ENCODE data around the gene IL23R. TPM values are rescaled to one million over a fixed set of nuclear protein-coding genes. Genes with fewer than 3 reads are reported as not detected.

Gene IL23R
- total RNA-seq, 2 donors from 2014 or later: not detected

- H3K9ac ChIP-seq (ENCODE audit: extremely low read depth, low read length, poor library complexity, severe bottlenecking): no peak overlapping the region
- peak; percentile 87 for DNase-seq
- Mint-ChIP-seq H3K27ac (no peak overlapping the region), H3K27me3 (ENCODE audit: insufficient read depth) (peaks cover 36% of the 10 kb centered on the region), H3K4me3 (no peak overlapping the region), H3K9me3 (no peaks in the 10 kb centered on the region), H3K4me1 (peaks cover 2% of the 10 kb centered on the region), H3K36me3 (ENCODE audit: low read depth) (no peaks in the 10 kb centered on the region)
- peak; percentile 89 for TF ChIP-seq CTCF (conservative IDR thresholded peaks at IDR 0.05)
- 21 to 22% methylated on average over 4 to 9 of the region's 9 CpGs for WGBS, 2 experiments (ENCODE audit: insufficient coverage in 1 of 2, insufficient read length in 1 of 2)
- H3K27ac ChIP-seq (ENCODE audit: low read depth, low read length): no peak overlapping the region
- no peaks in the 10 kb centered on the region for H3K36me3 ChIP-seq (ENCODE audit: control insufficient read depth, insufficient read depth, low read length)
- H3K27me3 ChIP-seq (ENCODE audit: control insufficient read depth, insufficient read depth, low read length, poor library complexity, severe bottlenecking): peaks cover 4% of the 10 kb centered on the region
- H3K4me3 ChIP-seq (ENCODE audit: low read length): no peak overlapping the region
- no peaks in the 10 kb centered on the region for H3K9me3 ChIP-seq (ENCODE audit: control insufficient read depth, low read length)
- no peaks in the 10 kb centered on the region for H3K4me1 ChIP-seq (ENCODE audit: control insufficient read depth, insufficient read depth, low read length)
These were observed 17.0 kb upstream of the IL23R start for GRCh38 chr1:67149179-67149770.

GRCh38 chr1:67150931-67151330 lies 15.3 kb upstream of the IL23R start:
- H3K4me1 ChIP-seq (ENCODE audit: control insufficient read depth, insufficient read depth, low read length): no peaks in the 10 kb centered on the region
- Mint-ChIP-seq H3K27ac (no peak overlapping the region), H3K9me3 (no peaks in the 10 kb centered on the region), H3K36me3 (ENCODE audit: low read depth) (no peaks in the 10 kb centered on the region), H3K4me3 (no peak overlapping the region), H3K27me3 (ENCODE audit: insufficient read depth) (peaks cover 36% of the 10 kb centered on the region), H3K4me1 (peaks cover 2% of the 10 kb centered on the region)
- H3K4me3 ChIP-seq (ENCODE audit: low read length): no peak overlapping the region
- H3K9me3 ChIP-seq (ENCODE audit: control insufficient read depth, low read length): no peaks in the 10 kb centered on the region
- peaks cover 4% of the 10 kb centered on the region for H3K27me3 ChIP-seq (ENCODE audit: control insufficient read depth, insufficient read depth, low read length, poor library complexity, severe bottlenecking)
- no peak for TF ChIP-seq CTCF (conservative IDR thresholded peaks at IDR 0.05)
- H3K36me3 ChIP-seq (ENCODE audit: control insufficient read depth, insufficient read depth, low read length): no peaks in the 10 kb centered on the region
- DNase-seq: no peak
- 94 to 95% methylated on average over 3 to 4 of the region's 4 CpGs for WGBS, 2 experiments (ENCODE audit: insufficient coverage in 1 of 2, insufficient read length in 1 of 2)
- no peak overlapping the region for H3K27ac ChIP-seq (ENCODE audit: low read depth, low read length)
- H3K9ac ChIP-seq (ENCODE audit: extremely low read depth, low read length, poor library complexity, severe bottlenecking): no peak overlapping the region

GRCh38 chr1:67158401-67158800 lies 7.9 kb upstream of the IL23R start:
- H3K27me3 Mint-ChIP-seq (ENCODE audit: insufficient read depth): peaks cover 5% of the 10 kb centered on the region
- no peaks in the 10 kb centered on the region for H3K27me3 ChIP-seq (ENCODE audit: control insufficient read depth, insufficient read depth, low read length, poor library complexity, severe bottlenecking)
- no peak for TF ChIP-seq CTCF (conservative IDR thresholded peaks at IDR 0.05)
- no peak overlapping the region for H3K27ac Mint-ChIP-seq
- no peak overlapping the region for H3K27ac ChIP-seq (ENCODE audit: low read depth, low read length)
- H3K9me3 ChIP-seq (ENCODE audit: control insufficient read depth, low read length): peaks cover 21% of the 10 kb centered on the region
- no peak overlapping the region for H3K9ac ChIP-seq (ENCODE audit: extremely low read depth, low read length, poor library complexity, severe bottlenecking)
- H3K4me3 Mint-ChIP-seq: no peak overlapping the region
- WGBS, 2 experiments (ENCODE audit: insufficient coverage in 1 of 2, insufficient read length in 1 of 2): 92 to 100% methylated on average over 1 to 2 of the region's 2 CpGs
- no peaks in the 10 kb centered on the region for H3K36me3 Mint-ChIP-seq (ENCODE audit: low read depth)
- H3K4me1 Mint-ChIP-seq: no peaks in the 10 kb centered on the region
- H3K9me3 Mint-ChIP-seq: peaks cover 8% of the 10 kb centered on the region
- no peaks in the 10 kb centered on the region for H3K4me1 ChIP-seq (ENCODE audit: control insufficient read depth, insufficient read depth, low read length)
- no peak for DNase-seq
- no peaks in the 10 kb centered on the region for H3K36me3 ChIP-seq (ENCODE audit: control insufficient read depth, insufficient read depth, low read length)
- peak overlapping the region; percentile 30 for H3K4me3 ChIP-seq (ENCODE audit: low read length)
